H1 (cell line): ENCODE results near the gene ZNF644.

Experiments used
- BRCA1 ChIP-seq: IDR thresholded peaks from 2 replicates; pipeline ENCODE4 v1.6.1; 2012; ENCODE audit warnings: low read depth, low read length, improper control_type of control experiment
- EZH2 ChIP-seq: fragments of 200-600 bp; sonication (generic); IDR thresholded peaks from 2 replicates; pipeline ENCODE4 v1.7.1; 2012; ENCODE audit warnings: low read depth, mild to moderate bottlenecking, moderate library complexity, low read length, inconsistent platforms; ENCODE audit not compliant: severe bottlenecking
- POLR2AphosphoS5 ChIP-seq: IDR thresholded peaks from 2 replicates; pipeline ENCODE4 v1.6.1; 2011; ENCODE audit warnings: low read depth, low read length
- RAD21 ChIP-seq, 2 experiments: IDR thresholded peaks in 1 of 2; conservative IDR thresholded peaks in 1 of 2; 2 replicates each; pipeline ENCODE4 v1.6.1; 2011; ENCODE audit warnings: low read depth in 2 of 2, low read length in 2 of 2, improper control_type of control experiment in 1 of 2, inconsistent platforms in 1 of 2, mild to moderate bottlenecking in 1 of 2, moderate library complexity in 1 of 2
- RFX5 ChIP-seq: IDR thresholded peaks from 2 replicates; pipeline ENCODE4 v1.6.1; 2011; ENCODE audit warnings: low read depth, low read length, improper control_type of control experiment, borderline replicate concordance
- RXRA ChIP-seq: IDR thresholded peaks from 2 replicates; pipeline ENCODE4 v1.6.1; 2011; ENCODE audit warnings: low read depth, mild to moderate bottlenecking, low read length, moderate library complexity; ENCODE audit not compliant: insufficient read depth
- SAP30 ChIP-seq: fragments of 300-600 bp; sonication (generic); IDR thresholded peaks from 2 replicates; pipeline ENCODE4 v1.7.1; 2012; ENCODE audit warnings: low read length, moderate library complexity, mild to moderate bottlenecking, inconsistent platforms; ENCODE audit not compliant: insufficient read depth, insufficient replicate concordance
- ZNF274 ChIP-seq: IDR thresholded peaks from 2 replicates; pipeline ENCODE4 v1.7.0; 2012; ENCODE audit warnings: low read length, borderline replicate concordance; ENCODE audit errors: extremely low read depth
- TF ChIP-seq, protein P1 (sequence below), 3 experiments: IDR thresholded peaks; 1 replicate in 2 of 3; 2 replicates in 1 of 3; pipeline versions ENCODE4 v1.5.1 to v1.6.1; 2011; ENCODE audit warnings: low read length in 3 of 3, mild to moderate bottlenecking in 3 of 3, inconsistent platforms in 2 of 3, low read depth in 1 of 3, moderate library complexity in 1 of 3; ENCODE audit not compliant: insufficient read depth in 1 of 3; ENCODE audit errors: control extremely low read depth in 1 of 3

- TF ChIP-seq EZH2 (no peak), RFX5 (no peak), ZNF274 (no peak), RXRA (no peak), BRCA1 (no peak), RAD21 (IDR thresholded peaks at IDR 0.05 in 1 of 2, conservative IDR thresholded peaks at IDR 0.05 in 1 of 2; ENCODE audit: low read depth in 2 of 2, low read length in 2 of 2) (no peak), SAP30 (no peak), POLR2AphosphoS5 (no peak)
- TF ChIP-seq, protein P1, sequence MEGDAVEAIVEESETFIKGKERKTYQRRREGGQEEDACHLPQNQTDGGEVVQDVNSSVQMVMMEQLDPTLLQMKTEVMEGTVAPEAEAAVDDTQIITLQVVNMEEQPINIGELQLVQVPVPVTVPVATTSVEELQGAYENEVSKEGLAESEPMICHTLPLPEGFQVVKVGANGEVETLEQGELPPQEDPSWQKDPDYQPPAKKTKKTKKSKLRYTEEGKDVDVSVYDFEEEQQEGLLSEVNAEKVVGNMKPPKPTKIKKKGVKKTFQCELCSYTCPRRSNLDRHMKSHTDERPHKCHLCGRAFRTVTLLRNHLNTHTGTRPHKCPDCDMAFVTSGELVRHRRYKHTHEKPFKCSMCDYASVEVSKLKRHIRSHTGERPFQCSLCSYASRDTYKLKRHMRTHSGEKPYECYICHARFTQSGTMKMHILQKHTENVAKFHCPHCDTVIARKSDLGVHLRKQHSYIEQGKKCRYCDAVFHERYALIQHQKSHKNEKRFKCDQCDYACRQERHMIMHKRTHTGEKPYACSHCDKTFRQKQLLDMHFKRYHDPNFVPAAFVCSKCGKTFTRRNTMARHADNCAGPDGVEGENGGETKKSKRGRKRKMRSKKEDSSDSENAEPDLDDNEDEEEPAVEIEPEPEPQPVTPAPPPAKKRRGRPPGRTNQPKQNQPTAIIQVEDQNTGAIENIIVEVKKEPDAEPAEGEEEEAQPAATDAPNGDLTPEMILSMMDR (IDR thresholded peaks at IDR 0.05; ENCODE audit: control extremely low read depth in 1 of 3, insufficient read depth in 1 of 3, low read depth in 1 of 3, low read length in 3 of 3) = no peak
Measured at GRCh38 chr1:90959352-90960206, 62.3 kb downstream of the ZNF644 start.
